Aorta (tissue), 4 donors: ENCODE data around the gene ZNF525. TPM values are rescaled to one million over a fixed set of nuclear protein-coding genes. Genes with fewer than 3 reads are reported as not detected.

ENCODE experiments used
- polyA plus RNA-seq, 2 donors: library from polyadenylated mRNA; stranded (reverse); fragments of 200-250 nt; gene quantifications; one replicate each; pipeline ENCODE4 v1.2.3, GENCODE V29; 2013
- total RNA-seq, 2 donors: library from RNA; stranded (reverse); fragmentation: NEBNext Ultra II Directional; extraction: Animal tissue kit (Norgen Biotek cat#: 25700); gene quantifications; one replicate each; pipeline ENCODE4 v1.2.1, GENCODE V29; 2021
- donor health status: healthy with polysubstance abuse.
- donor health status: Bipolar disorder and iron deficiency.
- donor health status: DM: no; HTN: no; CAD: no.
- donor health status: DM: yes; HTN: yes; CAD: no.

Gene ZNF525
- total and polyA plus RNA-seq, 4 donors, result 8.4 to 16.3 (median 13.4) TPM

Other genes starting within 250 kb of the ZNF525 start
- gene ZNF415, start 232.8 kb upstream of the ZNF525 start, total RNA-seq, result 10 to 100 TPM in 1 of 2 donors, 1 to 10 TPM in 1; 8.8 to 10.3 TPM
- 1 to 10 TPM; 5.0 to 9.0 TPM for gene ZNF415, start 232.8 kb upstream of the ZNF525 start, polyA plus RNA-seq
- gene ZNF347, start 206.7 kb upstream of the ZNF525 start, total RNA-seq, result 10 to 100 TPM; 14.2 to 19.8 TPM
- gene ZNF347, start 206.7 kb upstream of the ZNF525 start, polyA plus RNA-seq, result 1 to 10 TPM; 2.0 to 3.6 TPM
- 1 to 10 TPM; 4.4 to 9.2 TPM for gene ZNF665, start 172.3 kb upstream of the ZNF525 start, total RNA-seq
- 1 to 10 TPM in 1 of 2 donors, under 1 TPM in 1; 0.38 to 5.4 TPM for gene ZNF665, start 172.3 kb upstream of the ZNF525 start, polyA plus RNA-seq
- 10 to 100 TPM; 18.5 to 23.5 TPM for gene ZNF677, start 110.8 kb upstream of the ZNF525 start, total RNA-seq
- 1 to 10 TPM; 3.6 to 9.5 TPM for gene ZNF677, start 110.8 kb upstream of the ZNF525 start, polyA plus RNA-seq
- not detected for gene VN1R2, start 107.4 kb upstream of the ZNF525 start, total RNA-seq
- not detected for gene VN1R2, start 107.4 kb upstream of the ZNF525 start, polyA plus RNA-seq
- not detected for gene VN1R4, start 98.0 kb upstream of the ZNF525 start, total RNA-seq
- not detected for gene VN1R4, start 98.0 kb upstream of the ZNF525 start, polyA plus RNA-seq
- gene ZNF845, start 32.0 kb upstream of the ZNF525 start, total RNA-seq, result 1 to 10 TPM; 7.3 to 7.5 TPM
- gene ZNF845, start 32.0 kb upstream of the ZNF525 start, polyA plus RNA-seq, result 1 to 10 TPM; 1.7 to 2.6 TPM
- 10 to 100 TPM in 1 of 2 donors, 1 to 10 TPM in 1; 9.4 to 13.5 TPM for gene ZNF765, start 29.4 kb downstream of the ZNF525 start, total RNA-seq
- gene ZNF765, start 29.4 kb downstream of the ZNF525 start, polyA plus RNA-seq, result 1 to 10 TPM; 2.8 to 3.5 TPM
- gene ZNF761, start 66.3 kb downstream of the ZNF525 start, total RNA-seq, result 10 to 100 TPM in 1 of 2 donors, 1 to 10 TPM in 1; 9.5 to 10.2 TPM
- 1 to 10 TPM; 4.5 to 8.0 TPM for gene ZNF761, start 66.3 kb downstream of the ZNF525 start, polyA plus RNA-seq
- 1 to 10 TPM; 3.0 to 4.0 TPM for gene ZNF813, start 102.0 kb downstream of the ZNF525 start, total RNA-seq
- 1 to 10 TPM in 1 of 2 donors, under 1 TPM in 1; 0.69 to 2.3 TPM for gene ZNF813, start 102.0 kb downstream of the ZNF525 start, polyA plus RNA-seq
- gene ZNF331, start 172.4 kb downstream of the ZNF525 start, total RNA-seq, result 10 to 100 TPM; 21.4 to 59.6 TPM
- gene ZNF331, start 172.4 kb downstream of the ZNF525 start, polyA plus RNA-seq, result 10 to 100 TPM in 1 of 2 donors, 1 to 10 TPM in 1; 7.3 to 13.3 TPM